ENCODE results near the gene STK24.
A peak's percentile ranks its signal among the peaks of the same experiment; 100 is the strongest.
"Not testable (repeated sequence)": the region's sequence is repeated elsewhere in the genome, so short reads cannot be mapped to it uniquely, and the experiment has no call there.

The STK24 gene

DNA sequence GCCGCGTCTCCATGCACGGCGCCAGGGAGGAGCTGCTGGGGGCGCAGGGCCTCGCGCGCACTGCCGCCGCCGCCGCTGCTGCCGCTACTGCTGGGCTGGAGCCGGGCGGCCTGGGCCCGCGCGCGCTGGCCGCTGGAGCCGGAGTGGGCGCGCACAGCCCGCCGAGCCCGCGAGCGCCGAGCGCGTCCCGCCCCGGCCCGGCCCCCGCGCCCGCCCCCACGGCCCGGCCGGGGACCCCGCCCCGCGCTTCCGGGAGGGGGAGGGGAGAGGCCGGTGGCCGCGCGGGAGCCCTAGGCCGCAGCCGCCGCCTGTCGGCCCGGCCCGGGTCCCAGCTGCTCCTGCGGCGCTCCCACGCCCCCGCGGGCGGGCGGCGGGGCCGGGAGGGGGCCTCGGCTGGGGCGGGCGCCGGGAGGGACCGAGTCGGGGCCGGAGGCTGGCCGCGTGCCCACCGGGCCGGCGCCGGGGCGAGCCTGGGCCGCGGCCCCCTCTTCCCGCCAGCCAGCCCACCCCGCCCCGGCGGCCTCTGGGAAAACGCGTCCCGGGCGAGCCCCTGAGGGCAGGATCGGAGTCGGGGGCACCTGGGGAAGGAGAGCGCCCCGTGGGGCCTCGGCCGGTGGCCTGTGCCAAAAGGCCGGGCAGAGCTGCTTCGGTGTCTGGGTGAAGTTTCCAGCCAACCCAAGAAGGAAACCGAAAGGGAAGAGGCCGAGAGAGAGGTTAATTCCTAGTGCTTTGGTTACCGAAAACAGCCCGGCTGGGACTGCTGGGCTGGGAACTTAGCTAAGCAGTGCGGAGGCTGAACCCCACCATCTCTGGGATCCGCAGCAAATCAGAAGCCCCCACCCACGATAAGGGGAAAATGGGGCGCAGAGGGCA lies at the start of gene STK24:
Gene STK24 (minus strand): TSS at position 145 of the 873 bp plus-strand sequence. CDS start 321 bp downstream, outside the sequence.
- peak; percentile 80 for DNase-seq

DNA sequence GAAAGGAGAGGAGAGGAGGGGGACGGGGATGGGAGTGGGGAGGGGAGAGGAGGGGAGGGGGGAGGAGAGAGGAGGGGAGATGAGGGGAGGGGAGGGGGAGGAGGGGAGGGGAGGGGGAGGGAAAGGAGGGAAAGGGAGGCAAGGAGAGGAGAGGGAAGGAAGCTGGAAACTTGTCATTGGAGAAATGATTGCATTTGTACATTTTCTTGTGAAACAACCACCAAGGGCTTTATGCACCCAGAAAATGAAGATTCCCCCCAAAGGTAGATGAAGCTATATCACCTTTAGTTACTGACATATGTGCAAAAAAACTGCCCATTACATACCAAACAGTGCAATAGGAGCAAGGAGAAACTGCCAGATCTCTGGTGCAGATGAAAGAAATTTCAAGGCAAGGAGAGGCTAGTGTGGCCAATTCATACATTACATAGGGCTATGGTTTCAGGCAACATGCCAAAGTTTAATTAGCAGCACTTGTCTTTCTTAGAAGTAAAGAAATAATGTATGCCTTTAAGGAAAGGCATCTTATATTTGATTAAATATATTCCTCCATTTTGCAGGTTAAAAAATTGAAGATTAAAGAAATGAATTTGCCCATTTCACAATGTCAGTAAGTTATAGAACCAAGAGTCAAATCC lies 49.5 kb upstream of the STK24 start:
- no peak for DNase-seq

DNA sequence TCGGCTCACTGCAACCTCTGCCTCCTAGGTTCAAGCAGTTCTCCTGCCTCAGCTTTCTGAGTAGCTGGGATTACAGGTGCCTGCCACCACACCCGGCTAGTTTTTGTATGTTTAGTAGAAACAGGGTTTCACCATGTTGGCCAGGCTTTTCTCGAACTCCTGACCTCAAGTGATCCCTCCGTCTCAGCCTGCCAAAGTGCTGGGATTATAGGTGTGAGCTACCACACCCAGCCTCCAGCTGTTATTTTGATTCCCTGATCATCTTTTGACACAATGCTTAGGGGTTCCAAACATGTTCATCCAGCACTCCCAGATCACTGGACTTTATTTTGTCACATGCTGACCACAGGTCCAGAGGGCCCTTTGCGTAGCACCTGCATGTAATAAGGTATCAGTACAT lies 47.7 kb upstream of the STK24 start:
- DNase-seq, result not testable (repeated sequence)

DNA sequence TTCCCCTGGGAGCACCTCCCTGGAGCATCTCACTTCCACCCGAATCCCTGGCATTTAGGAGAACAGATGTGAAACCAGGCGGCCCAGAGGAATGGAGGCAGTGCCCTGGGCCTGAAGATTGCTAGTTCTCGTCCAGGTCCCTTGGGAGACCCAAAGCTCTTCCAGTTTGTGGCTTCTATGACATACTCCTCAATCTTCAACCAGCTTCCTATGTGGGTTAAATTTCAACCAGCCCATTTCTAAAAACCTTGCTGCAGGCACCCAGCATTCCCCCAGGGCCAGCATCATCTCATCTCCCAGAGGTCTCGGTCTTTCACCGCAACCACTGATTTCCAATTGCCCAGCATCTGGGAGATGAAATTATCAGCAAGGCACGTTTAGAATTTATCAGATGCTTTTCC lies 46.0 kb upstream of the STK24 start:
- no peak for DNase-seq

DNA sequence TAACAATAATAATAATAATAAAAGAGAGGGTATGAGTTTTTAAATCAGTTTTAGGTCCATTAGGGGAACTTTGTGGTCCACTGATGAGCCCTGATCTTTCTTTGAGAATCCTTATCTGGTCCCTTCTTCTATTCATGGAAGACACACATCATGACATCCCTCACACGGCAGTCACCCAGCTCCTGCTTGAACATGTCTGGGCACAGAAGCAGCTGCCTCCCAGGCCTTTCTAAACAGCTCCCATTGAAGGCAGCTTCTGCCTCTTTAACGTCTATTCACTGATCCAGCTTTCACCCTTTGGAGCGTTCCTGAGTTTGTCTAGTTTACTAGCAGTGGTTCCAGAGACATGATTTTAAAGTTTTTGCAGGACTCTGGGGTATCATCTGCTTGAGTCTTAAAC lies 42.6 kb upstream of the STK24 start:
- DNase-seq, result no peak

DNA sequence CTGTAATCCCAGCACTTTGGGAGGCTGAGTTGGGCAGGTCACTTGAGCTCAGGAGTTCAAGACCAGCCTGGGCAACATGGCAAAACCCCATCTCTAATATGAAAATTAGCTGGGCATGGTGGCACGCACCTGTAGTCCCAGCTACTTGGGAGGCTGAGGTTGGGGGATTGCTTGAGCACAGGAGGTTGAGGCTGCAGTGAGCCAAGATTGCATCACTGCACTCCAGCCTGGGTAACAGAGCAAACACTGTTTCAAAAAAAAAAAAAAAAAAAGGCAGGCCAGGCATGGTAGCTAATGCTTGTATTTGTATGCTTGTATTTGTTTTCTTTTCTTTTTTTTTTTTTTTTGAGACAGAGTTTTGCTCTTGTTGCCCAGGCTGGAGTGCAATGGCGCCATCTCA lies 38.7 kb upstream of the STK24 start:
- DNase-seq, result not testable (repeated sequence)

DNA sequence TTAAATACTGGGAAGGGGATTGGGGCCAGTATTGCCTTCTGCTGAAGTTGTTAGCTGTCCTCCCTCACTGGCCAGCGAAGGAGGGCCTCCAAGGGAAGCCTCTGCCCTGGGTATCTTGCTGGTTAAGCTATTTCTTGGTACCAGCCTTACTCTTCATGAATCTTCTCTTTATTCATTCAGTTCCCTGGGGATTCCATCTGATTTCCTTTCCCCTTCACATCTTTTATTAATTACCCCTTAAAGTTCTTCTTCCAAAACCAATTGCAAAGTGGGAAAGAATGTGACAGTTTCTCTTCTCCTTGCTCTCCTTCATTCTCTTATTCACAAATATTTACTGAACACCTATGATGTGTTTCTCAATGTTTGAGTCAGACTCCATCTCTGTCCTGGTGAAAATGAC lies 36.7 kb upstream of the STK24 start:
- no peak for DNase-seq

DNA sequence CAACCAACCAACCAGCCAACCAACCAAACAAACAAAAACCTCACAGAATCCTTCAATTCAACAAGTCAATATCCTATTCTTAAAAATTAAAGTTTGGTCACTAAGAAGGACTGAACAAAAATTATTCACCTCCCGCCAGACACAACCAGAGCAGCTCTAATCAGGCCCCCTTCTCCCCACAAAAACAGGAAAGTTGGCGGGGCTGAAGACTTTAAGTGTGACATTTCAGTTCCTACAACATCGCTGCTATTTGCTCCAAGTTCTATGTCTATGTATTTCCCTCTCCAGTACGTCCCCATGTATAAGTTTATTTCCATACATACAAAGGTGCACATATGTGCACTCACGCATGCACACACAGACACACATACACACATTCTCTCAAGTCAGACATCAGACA lies 32.8 kb upstream of the STK24 start:
- DNase-seq, result no peak

DNA sequence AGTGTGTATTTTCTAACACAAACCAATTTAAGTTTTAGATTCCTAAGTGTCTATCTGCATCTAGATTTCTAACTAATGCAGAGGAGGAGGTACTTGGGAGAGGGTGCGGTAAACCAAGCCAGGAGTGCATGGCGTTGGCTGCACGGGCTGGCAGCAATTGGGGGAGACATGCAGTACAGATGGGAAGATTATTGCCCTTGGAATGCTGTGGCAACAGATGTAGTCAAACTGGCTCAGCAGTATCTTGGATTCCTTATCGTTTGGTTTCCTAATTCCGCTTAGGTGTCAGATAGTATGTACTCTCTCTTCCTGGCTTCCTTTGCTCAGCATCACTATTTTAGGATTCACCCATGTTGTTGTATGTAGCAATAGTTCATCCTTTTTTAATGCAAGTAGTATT lies 29.4 kb upstream of the STK24 start:
- DNase-seq, result no peak

DNA sequence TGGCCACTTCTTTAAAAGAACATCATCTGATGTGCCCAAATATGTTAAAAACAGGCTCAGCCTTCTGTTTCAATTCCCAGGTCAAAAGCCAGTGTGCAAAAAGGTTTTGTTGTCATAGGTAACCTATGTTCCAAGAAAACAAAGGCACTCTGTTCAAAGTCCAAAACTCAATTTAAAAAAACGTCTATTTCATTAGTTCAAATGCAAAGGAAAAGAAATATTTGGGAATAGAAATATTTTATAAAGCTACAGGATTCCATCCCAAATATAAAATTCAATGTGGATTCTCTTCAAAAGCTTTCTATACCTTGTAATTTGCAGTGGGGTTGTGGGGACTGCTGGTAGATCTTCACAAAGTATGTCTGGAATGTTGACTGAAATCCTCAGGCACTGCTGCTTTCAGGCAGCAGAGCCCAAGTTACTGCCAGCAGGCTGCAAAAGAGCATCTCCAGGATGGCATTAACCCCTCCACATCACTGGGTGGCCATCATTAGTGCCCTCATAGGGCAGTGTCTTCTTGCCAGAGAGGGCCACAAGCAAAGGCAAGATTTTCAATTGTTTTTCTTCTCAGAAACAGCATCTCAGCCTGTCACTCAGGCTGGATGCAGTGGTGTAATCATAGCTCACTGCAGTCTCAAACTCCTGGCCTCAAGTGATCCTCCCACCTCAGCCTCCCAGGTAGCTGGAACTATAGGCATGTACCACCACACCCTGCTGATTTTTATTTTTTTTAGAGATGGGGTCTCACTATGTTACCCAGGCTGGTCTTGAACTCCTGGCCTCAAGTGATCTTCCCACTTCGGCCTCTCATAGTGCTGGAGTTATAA lies 22.8 kb upstream of the STK24 start:
- DNase-seq, result no peak

DNA sequence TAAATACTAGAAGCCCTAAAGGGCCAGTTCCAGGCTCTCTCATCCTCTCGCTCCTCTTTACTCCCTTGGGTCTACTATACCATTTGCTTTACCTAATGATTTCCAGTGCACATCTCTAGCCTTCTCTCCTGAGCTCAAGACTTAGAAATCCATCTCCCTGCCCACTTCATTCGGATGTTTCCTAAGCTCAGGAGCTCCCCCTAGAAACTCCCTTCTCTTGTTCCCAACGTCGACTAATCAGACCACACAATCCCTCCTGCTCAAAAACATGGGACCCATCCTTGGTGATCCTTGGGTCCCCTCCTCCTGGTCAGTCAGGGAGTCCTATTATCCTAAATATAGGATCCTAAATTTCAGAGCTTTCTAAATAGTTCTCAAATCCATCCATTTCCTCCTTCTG lies 21.1 kb upstream of the STK24 start:
- no peak for DNase-seq

DNA sequence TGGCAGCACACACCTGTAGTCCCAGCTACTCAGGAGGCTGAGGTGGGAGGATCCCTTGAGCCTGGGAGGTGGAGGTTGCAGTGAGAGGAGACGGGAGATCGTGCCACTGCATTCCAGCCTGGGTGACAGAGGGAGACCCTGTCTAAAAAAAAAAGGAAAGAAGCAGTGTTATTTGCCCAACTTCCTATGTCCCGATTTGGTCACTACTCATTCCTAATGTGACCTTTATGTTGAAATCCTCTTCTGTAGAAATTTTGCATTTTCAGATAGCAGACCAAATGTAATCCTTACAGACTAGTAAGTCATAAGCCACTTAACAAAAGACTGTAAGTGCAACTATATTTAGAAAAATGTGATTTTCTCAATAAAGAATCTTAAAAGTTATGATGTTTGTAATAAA lies 18.2 kb upstream of the STK24 start:
- no peak for DNase-seq

DNA sequence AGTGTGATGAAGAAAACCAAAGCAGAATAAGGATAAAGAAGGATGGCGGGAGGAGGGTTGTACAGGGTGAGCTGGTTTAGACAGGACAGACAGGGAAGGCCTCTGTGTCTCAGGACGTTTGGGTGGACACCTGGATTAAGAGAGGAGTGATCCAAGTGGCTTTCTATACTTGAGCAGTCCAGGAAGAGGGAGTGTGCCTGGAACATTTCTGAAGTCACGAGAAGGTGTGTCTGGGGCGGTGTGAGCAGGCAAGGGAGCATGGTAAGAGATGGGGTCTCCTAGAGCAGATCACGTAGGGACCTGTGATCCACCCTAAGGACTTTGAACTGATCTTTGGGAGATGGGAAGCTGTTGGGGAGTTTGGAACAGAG lies 15.4 kb upstream of the STK24 start:
- DNase-seq, result no peak

DNA sequence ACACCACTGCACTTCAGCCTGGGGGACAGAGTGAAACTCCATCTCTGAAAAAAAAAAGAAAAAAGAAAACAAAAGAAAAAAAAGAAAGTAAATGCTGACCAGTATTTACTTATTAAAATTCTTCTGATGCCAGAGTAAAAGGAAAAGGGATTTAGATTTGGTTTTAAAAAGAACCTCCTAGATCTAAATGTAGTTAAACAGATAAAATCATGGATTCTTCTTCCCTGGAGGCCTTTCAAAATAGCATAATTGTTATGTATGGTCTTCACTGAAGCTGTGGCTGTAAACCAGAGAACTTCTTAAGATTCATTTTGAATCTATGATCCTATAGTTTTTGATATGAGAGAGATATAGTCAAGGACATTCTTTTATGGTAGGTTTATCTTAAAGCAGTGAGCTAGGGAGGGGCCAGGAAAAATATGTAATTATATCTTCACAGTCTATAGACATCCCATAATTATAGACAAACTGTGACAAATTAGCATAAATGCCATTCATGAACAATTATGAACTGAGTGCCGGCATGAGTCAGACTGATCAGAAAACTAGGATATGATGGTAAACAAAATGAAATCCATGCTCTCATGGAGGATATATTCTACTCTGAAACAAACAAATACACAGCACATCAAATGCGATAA lies 14.9 kb upstream of the STK24 start:
- DNase-seq, result no peak

DNA sequence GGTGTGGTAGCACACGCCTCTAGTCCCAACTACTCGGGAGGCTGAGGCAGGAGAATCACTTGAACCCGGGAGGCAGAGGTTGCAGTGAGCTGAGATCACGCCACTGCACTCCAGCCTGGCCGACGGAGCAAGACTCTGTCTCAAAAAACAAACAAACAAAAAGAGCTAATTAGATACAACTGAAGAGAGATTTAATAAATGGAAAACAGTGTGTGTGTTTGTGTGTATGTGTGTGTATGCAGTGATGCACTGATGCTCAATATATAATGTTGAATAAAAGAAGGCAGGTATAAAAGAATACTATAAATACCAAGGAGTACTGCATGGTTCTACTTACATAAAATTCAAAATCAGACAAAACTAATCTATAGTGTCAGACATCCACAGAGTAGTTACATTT lies 13.6 kb upstream of the STK24 start:
- not testable (repeated sequence) for DNase-seq

DNA sequence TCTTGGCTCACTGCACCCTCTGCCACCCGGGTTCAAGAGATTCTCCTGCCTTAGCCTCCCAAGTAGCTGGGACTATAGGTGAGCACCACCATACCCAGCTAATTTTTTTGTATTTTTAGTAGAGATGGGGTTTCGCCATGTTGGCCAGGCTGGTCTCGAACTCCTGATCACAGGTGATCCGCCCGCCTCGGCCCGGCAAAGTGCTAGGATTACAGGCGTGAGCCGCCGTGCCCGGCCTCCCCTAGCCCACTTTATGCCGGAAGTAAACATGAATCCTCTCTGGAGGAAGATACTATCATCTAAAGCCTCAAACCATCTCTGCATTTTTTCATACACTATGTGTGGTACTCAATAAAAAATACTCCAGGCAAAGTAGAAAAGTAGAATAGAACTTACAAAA lies 12.6 kb upstream of the STK24 start:
- DNase-seq, result not testable (repeated sequence)

DNA sequence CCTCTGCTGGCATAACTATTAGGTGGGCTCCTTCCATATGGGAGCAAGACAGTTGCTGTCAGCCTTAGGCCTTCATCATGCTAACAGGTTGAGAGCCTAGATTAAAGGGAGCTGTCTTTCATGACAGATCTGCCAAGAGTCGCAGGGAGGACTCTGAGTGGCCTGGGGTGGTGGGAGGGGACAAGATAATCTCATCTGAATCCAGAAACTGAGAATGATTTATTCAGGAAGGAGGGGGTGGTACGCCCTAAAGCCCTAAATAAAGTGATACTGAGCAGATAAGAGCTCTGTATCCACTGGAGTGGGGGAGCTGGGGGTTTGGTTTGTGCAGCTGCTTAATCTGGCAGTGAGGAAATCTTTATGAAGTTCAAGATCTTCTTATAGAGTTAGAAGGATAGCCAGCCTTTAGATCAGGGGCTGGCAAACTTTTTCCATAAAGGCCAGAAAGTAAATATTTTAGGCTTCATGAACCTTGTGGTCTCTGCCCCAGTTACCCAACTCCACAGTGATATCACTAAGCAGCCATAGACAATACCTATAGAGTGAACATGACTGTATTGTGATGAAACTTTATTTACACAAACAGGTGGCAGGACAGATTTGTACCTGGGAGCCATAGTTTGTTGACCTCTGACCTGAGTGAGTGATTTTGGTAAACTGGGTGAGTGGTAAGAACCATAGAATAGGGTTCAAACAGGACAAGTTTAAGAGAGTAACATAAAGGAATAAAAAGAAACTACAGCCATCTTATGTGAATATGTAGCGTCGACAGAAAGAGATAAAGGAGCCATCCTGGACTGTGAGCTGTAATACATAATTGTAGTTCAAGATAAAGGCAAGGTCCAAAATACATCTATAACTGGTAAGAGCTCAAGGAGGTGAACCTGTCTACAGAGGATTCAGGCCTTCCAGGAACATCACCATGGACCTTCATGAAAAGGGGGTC lies 9.8 kb upstream of the STK24 start:
- no peak for DNase-seq

DNA sequence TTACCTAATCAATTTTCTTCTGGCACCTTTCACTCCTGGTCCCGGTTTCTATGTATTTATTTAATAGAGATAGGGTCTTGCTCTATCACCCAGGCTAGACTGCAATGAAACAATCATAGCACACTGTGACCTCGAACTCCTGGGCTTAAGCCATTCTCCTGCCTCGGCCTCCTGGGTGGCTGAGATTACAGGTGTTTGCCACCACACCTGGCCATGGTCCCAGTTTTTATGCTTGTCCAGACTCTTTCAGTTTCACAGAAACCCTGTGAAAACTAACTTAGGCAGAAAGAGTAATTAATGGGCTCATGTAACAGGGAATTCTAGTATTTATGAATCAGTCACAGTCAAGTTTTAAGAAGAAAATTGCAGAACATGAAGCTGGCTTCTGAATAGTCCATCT lies 9.0 kb upstream of the STK24 start:
- no peak for DNase-seq

DNA sequence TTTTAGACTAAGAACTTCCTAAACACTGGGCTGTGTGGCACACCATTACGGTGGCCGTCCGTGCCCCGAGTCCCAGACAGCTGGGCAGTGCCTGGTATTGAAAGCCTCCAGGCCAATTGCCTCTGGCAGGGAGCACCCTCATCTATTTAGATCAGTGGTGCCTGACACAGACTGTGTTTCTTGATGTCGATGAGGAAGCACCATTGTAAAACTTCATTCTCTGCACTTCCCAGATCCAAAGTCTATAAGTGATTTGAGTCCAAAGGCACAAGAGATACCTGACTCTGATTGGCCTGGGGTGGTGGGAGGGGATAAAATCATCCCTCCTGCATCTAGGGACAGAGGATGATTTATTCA lies 8.5 kb upstream of the STK24 start:
- no peak for DNase-seq

DNA sequence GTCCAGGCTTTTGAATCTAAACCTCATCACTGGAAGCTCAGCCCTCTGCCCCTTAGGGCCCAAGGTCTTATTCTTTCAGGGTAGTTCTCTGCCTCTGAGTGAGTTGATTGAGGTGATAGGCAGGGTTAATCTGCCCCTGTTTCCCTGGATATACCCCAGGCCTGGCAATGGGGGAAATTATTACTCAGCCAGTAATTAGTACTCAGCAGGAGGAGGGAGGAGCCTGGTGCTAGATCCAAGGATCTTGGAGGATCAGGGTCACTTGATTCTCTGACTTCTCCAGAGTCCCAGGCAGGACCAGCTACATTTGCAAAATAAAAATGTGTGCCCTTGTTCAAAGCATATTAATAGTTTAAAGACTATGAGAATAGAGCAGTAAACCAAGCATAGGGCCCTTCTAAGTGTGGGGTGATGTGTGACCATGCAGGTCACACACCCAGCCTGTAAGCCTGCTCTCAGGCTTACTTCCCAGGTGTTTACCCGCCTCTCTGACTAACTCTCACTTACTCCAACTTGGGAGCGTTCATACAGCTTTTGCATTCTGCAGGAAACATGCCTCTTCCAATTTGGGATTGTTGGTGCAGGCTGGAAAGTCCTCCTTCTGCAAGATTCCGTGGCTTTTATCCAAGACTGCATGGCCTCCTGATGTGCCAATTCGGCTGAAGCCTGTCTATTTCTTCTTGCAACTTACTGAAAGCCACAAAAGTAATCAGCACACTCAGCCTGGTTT lies 7.9 kb upstream of the STK24 start:
- DNase-seq, result no peak

DNA sequence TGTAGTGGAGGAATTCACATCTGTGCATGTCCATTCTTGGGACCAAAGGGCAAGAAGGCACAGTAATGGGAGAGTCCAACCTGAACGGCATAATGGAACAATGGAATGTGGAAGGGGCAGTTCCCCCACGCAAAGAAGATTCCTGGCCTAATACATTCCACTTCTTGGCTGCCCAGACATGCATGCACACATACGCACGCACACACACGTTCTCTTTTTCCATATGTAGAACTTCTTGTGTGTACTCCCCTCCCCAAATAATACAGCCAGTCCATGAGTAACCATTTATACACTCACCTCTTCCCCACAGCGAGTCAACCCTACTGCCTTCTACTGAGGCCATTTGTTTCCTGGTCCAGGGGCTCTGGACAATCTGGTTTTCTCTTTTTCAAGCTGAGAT lies 6.0 kb upstream of the STK24 start:
- no peak for DNase-seq
